Ecto neural progenitor cell (in vitro differentiated cells): Measurements from ENCODE around the gene ZNF735.
"Not testable (repeated sequence)": the region's sequence is repeated elsewhere in the genome, so short reads cannot be mapped to it uniquely, and the experiment has no call there.

Experiments used
- DNase-seq: peaks from one replicate; pipeline ENCODE4 v3.0.0-alpha.2; 2018; ENCODE audit warnings: low spot score

The ZNF735 gene

GRCh38 chr7:64206903-64207302 is at the start of gene ZNF735:
TSS of gene ZNF735 (plus strand) at chr7:64207203. CDS start at chr7:64207203, 0 bp downstream.
- no peak for DNase-seq

- DNase-seq: not testable (repeated sequence)
Measured at GRCh38 chr7:64170974-64171373, 36.0 kb upstream of the ZNF735 start.

GRCh38 chr7:64174328-64174727 is 32.7 kb upstream of the ZNF735 start:
- no peak for DNase-seq

- DNase-seq: no peak
Measured at GRCh38 chr7:64174941-64175340, 32.1 kb upstream of the ZNF735 start.

- DNase-seq: no peak
Measured at GRCh38 chr7:64180989-64181388, 26.0 kb upstream of the ZNF735 start.

GRCh38 chr7:64181586-64181985 is 25.4 kb upstream of the ZNF735 start:
- DNase-seq: no peak

- DNase-seq: no peak
Measured at GRCh38 chr7:64182036-64182790, 24.8 kb upstream of the ZNF735 start.

- no peak for DNase-seq
Measured at GRCh38 chr7:64183126-64183742, 23.8 kb upstream of the ZNF735 start.

GRCh38 chr7:64183827-64184372 is 23.1 kb upstream of the ZNF735 start:
- no peak for DNase-seq

- DNase-seq: no peak
Measured at GRCh38 chr7:64184376-64184775, 22.6 kb upstream of the ZNF735 start.

GRCh38 chr7:64187408-64187807 is 19.6 kb upstream of the ZNF735 start:
- no peak for DNase-seq

GRCh38 chr7:64192148-64192704 is 14.8 kb upstream of the ZNF735 start:
- no peak for DNase-seq

GRCh38 chr7:64192775-64193174 is 14.2 kb upstream of the ZNF735 start:
- no peak for DNase-seq

- not testable (repeated sequence) for DNase-seq
Measured at GRCh38 chr7:64219710-64220298, 12.8 kb downstream of the ZNF735 start.

GRCh38 chr7:64223366-64223765 is 16.4 kb downstream of the ZNF735 start:
- DNase-seq: no peak

GRCh38 chr7:64228174-64228573 is 21.2 kb downstream of the ZNF735 start, which contains the start of gene ZNF679:
TSS of gene ZNF679 (plus strand) at chr7:64228474. CDS start at chr7:64249118, 20,644 bp downstream.
- DNase-seq: not testable (repeated sequence)

GRCh38 chr7:64266341-64266919 is 59.4 kb downstream of the ZNF735 start:
- DNase-seq: no peak
